Activated naive CD8-positive, alpha-beta T cell treated with anti-CD3 and anti-CD28 coated beads for 36 hours (primary cell): ENCODE measurements around the gene EDNRA. TPM values are rescaled to one million over a fixed set of nuclear protein-coding genes. Genes with fewer than 3 reads are reported as not detected.
A peak's percentile ranks its signal among the peaks of the same experiment; 100 is the strongest.
"Not testable (repeated sequence)": the region's sequence is repeated elsewhere in the genome, so short reads cannot be mapped to it uniquely, and the experiment has no call there.

Experiments used
- DNase-seq: peaks from one replicate; pipeline ENCODE4 v3.0.0; 2021
- H3K27ac Mint-ChIP-seq: one replicate; pipeline ENCODE4 v1.8.0; 2022; ENCODE audit warnings: mild to moderate bottlenecking, moderate library complexity, mixed read lengths
- H3K27me3 Mint-ChIP-seq: one replicate; pipeline ENCODE4 v1.8.0; 2022; ENCODE audit warnings: mild to moderate bottlenecking, mixed read lengths
- H3K36me3 Mint-ChIP-seq: one replicate; pipeline ENCODE4 v1.8.0; 2021; ENCODE audit warnings: mild to moderate bottlenecking, mixed read lengths
- H3K4me1 Mint-ChIP-seq: one replicate; pipeline ENCODE4 v1.8.0; 2021; ENCODE audit warnings: mixed read lengths
- H3K4me3 Mint-ChIP-seq: one replicate; pipeline ENCODE4 v1.8.0; 2022; ENCODE audit warnings: mild to moderate bottlenecking, moderate library complexity, mixed read lengths
- H3K9me3 Mint-ChIP-seq: one replicate; pipeline ENCODE4 v1.8.0; 2022; ENCODE audit warnings: mixed read lengths
- total RNA-seq, 2 experiments: library from RNA; stranded (reverse); gene quantifications; one replicate each; pipeline ENCODE4 v1.2.3, GENCODE V29; 2021

EDNRA gene
- total RNA-seq, result not detected

- no peaks in the 10 kb centered on the region for H3K36me3 Mint-ChIP-seq
- no peaks in the 10 kb centered on the region for H3K4me1 Mint-ChIP-seq
- H3K9me3 Mint-ChIP-seq, result no peaks in the 10 kb centered on the region
- no peak within 1 kb of the TSS for H3K4me3 Mint-ChIP-seq
- peak; percentile 8 for DNase-seq
- H3K27me3 Mint-ChIP-seq, result peaks cover 58% of the 10 kb centered on the region
- H3K27ac Mint-ChIP-seq, result no peak within 1 kb of the TSS
Observed at GRCh38 chr4:147480891-147481576, at the start of gene EDNRA. Gene EDNRA (plus strand): TSS chr4:147481097. CDS start chr4:147485682, 4,585 bp downstream.

DNA sequence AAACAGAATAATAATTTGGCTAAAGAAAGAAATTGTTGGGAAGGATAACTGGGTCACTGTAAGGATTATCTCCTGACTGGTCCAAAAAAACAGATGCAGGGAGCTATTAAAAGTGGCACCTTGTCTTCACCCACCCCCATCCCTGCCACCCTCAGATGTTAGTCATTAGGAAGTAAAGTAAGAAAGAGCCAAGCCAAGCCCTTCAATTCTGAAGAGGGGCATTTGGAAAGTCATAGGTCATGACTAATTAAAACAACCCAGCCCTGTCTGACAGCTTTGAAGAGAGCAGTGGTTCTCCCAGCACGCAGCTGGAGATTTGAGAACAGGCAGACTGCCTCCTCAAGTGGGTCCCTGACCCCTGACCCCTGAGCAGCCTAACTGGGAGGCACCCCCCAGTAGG lies 46.5 kb upstream of the EDNRA start:
- DNase-seq, H3K27me3 Mint-ChIP-seq, H3K9me3 Mint-ChIP-seq, H3K27ac Mint-ChIP-seq, H3K4me3 Mint-ChIP-seq, H3K4me1 Mint-ChIP-seq, H3K36me3 Mint-ChIP-seq: not testable (repeated sequence)

GRCh38 chr4:147440442-147440841 lies 40.5 kb upstream of the EDNRA start:
- no peak for DNase-seq
- H3K9me3 Mint-ChIP-seq, result peaks cover 5% of the 10 kb centered on the region
- H3K27ac Mint-ChIP-seq, result no peak overlapping the region
- no peaks in the 10 kb centered on the region for H3K27me3 Mint-ChIP-seq
- no peaks in the 10 kb centered on the region for H3K4me1 Mint-ChIP-seq
- H3K4me3 Mint-ChIP-seq, result no peak overlapping the region
- no peaks in the 10 kb centered on the region for H3K36me3 Mint-ChIP-seq

DNA sequence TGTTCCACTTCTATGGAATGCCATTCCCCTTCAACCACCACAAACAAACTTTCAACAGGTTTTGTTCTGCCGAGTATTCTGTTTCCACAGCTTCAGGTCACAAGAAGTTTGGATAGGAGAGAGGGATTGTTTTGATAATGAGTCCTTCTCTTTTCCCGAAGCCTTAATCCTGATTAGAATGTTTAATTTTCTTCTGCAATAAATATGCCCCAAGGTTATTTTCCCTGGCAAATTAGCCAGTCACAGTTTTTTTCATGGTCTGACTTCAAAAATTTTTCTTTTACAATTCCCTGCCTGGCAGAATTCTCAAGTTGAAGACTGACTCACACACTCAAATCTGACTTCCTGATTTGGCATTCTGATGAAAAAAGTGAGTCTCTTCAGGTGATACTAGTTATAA lies 33.1 kb upstream of the EDNRA start:
- Mint-ChIP-seq H3K9me3 (peaks cover 3% of the 10 kb centered on the region), H3K4me3 (no peak overlapping the region), H3K36me3 (no peaks in the 10 kb centered on the region), H3K4me1 (no peaks in the 10 kb centered on the region), H3K27ac (no peak overlapping the region), H3K27me3 (no peaks in the 10 kb centered on the region)
- DNase-seq, result no peak

GRCh38 chr4:147453561-147454141 lies 27.2 kb upstream of the EDNRA start:
- no peaks in the 10 kb centered on the region for H3K36me3 Mint-ChIP-seq
- H3K9me3 Mint-ChIP-seq, result no peaks in the 10 kb centered on the region
- no peaks in the 10 kb centered on the region for H3K4me1 Mint-ChIP-seq
- no peak overlapping the region for H3K4me3 Mint-ChIP-seq
- H3K27me3 Mint-ChIP-seq, result no peaks in the 10 kb centered on the region
- H3K27ac Mint-ChIP-seq, result no peak overlapping the region
- DNase-seq, result no peak

- no peak for DNase-seq
- no peaks in the 10 kb centered on the region for H3K27me3 Mint-ChIP-seq
- H3K4me3 Mint-ChIP-seq, result no peak overlapping the region
- no peaks in the 10 kb centered on the region for H3K36me3 Mint-ChIP-seq
- no peak overlapping the region for H3K27ac Mint-ChIP-seq
- H3K9me3 Mint-ChIP-seq, result no peaks in the 10 kb centered on the region
- H3K4me1 Mint-ChIP-seq, result no peaks in the 10 kb centered on the region
Observed at GRCh38 chr4:147456706-147457105, 24.2 kb upstream of the EDNRA start.

- peaks cover 5% of the 10 kb centered on the region for H3K9me3 Mint-ChIP-seq
- H3K27ac Mint-ChIP-seq, result no peak overlapping the region
- no peaks in the 10 kb centered on the region for H3K4me1 Mint-ChIP-seq
- DNase-seq, result no peak
- no peaks in the 10 kb centered on the region for H3K27me3 Mint-ChIP-seq
- H3K36me3 Mint-ChIP-seq, result no peaks in the 10 kb centered on the region
- no peak overlapping the region for H3K4me3 Mint-ChIP-seq
Observed at GRCh38 chr4:147461161-147461560, 19.7 kb upstream of the EDNRA start.

DNA sequence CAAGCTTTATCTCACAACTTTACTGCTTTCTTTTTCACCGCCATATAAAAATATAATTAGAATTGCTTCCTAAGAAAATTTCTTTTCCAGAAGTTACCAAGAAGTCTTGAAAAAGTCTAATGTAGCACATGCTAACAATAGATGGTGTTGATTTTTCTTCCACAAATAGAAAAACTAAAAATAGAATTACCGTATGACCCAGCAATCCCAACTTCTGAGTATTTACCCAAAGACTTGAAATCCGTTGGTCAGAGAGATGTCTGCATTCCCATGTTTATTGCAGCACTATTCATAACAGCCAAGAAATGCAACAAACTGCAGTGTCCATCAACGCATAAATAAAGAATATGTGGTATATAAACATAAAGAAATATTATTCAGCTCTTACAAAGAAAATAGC lies 17.8 kb upstream of the EDNRA start:
- Mint-ChIP-seq H3K9me3 (peaks cover 5% of the 10 kb centered on the region), H3K27me3 (no peaks in the 10 kb centered on the region), H3K27ac (no peak overlapping the region), H3K36me3 (no peaks in the 10 kb centered on the region), H3K4me3 (no peak overlapping the region), H3K4me1 (no peaks in the 10 kb centered on the region)
- DNase-seq, result no peak

- H3K27ac Mint-ChIP-seq, result no peak overlapping the region
- H3K27me3 Mint-ChIP-seq, result peaks cover 5% of the 10 kb centered on the region
- no peak overlapping the region for H3K4me3 Mint-ChIP-seq
- H3K9me3 Mint-ChIP-seq, result peaks cover 6% of the 10 kb centered on the region
- DNase-seq, result no peak
- H3K36me3 Mint-ChIP-seq, result no peaks in the 10 kb centered on the region
- no peaks in the 10 kb centered on the region for H3K4me1 Mint-ChIP-seq
Observed at GRCh38 chr4:147465461-147465860, 15.4 kb upstream of the EDNRA start.

DNA sequence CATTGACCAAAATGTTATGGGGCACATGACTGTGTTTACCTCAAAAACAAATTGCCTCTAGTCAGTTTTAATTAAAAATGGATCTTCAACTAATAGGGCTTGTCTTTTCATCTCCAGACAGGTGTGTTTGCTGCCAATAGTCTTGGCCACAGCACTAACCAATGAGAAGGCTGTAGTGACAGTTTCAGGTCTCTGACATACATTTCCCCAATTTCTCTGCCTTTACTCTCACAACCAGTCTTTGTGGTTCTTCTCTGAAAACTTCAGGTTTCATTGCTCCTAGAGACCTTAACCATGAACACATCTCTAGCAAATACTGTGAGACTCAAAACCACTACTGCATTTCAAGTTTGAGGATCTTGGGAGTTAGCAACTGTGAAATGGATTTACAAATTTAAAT lies 3.5 kb upstream of the EDNRA start:
- Mint-ChIP-seq H3K27ac (no peak overlapping the region), H3K27me3 (peaks cover 48% of the 10 kb centered on the region), H3K4me3 (no peak overlapping the region), H3K4me1 (no peaks in the 10 kb centered on the region), H3K36me3 (no peaks in the 10 kb centered on the region), H3K9me3 (no peaks in the 10 kb centered on the region)
- no peak for DNase-seq

DNA sequence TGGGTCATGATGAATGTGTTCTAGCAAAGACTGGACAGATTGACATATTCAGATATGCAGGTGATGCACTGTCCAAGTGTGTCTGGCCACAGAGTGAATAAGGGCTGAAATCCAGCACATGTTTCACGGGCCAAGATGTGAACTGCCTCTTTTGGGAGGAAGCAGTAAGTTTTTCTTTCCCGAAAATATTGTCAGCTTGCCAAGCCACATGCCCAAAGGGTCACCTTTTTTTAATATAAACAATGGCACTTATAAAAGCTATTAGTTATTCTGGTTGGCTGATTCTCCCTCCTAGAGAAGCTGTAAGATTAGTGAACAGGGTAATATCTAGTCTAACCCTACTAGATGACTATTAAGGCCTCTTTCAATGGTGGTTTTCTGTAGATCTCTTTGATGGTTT lies 1.5 kb upstream of the EDNRA start:
- DNase-seq, result no peak
- Mint-ChIP-seq H3K27me3 (peaks cover 58% of the 10 kb centered on the region), H3K4me3 (no peak overlapping the region), H3K4me1 (no peaks in the 10 kb centered on the region), H3K36me3 (no peaks in the 10 kb centered on the region), H3K27ac (no peak overlapping the region), H3K9me3 (no peaks in the 10 kb centered on the region)

DNA sequence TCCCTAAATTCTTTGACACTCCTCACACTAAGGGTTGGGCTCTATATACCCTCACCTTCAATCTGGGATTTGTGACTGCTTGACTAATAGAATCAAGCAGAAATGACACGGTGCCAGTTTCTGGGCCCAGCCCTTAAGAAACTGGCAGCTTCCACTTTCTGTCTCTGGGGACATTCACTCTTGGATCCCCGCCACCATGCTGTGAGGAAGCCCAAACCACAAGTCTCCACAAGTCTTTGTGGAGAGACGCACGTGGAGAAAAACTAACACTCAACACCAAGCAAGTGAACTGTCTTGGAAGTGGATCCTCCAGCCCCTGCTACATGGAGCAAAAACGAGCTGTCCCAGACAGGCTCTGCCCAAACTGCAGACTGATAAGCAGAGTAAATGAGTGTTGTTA lies 1.1 kb upstream of the EDNRA start:
- DNase-seq, result no peak
- no peak overlapping the region for H3K4me3 Mint-ChIP-seq
- peaks cover 58% of the 10 kb centered on the region for H3K27me3 Mint-ChIP-seq
- no peaks in the 10 kb centered on the region for H3K9me3 Mint-ChIP-seq
- no peak overlapping the region for H3K27ac Mint-ChIP-seq
- H3K4me1 Mint-ChIP-seq, result no peaks in the 10 kb centered on the region
- H3K36me3 Mint-ChIP-seq, result no peaks in the 10 kb centered on the region

- Mint-ChIP-seq H3K27me3 (peaks cover 58% of the 10 kb centered on the region), H3K4me3 (no peak overlapping the region), H3K4me1 (no peaks in the 10 kb centered on the region), H3K9me3 (no peaks in the 10 kb centered on the region), H3K27ac (no peak overlapping the region), H3K36me3 (no peaks in the 10 kb centered on the region)
- no peak for DNase-seq
Observed at GRCh38 chr4:147480502-147480890, 401 bp upstream of the EDNRA start.

DNA sequence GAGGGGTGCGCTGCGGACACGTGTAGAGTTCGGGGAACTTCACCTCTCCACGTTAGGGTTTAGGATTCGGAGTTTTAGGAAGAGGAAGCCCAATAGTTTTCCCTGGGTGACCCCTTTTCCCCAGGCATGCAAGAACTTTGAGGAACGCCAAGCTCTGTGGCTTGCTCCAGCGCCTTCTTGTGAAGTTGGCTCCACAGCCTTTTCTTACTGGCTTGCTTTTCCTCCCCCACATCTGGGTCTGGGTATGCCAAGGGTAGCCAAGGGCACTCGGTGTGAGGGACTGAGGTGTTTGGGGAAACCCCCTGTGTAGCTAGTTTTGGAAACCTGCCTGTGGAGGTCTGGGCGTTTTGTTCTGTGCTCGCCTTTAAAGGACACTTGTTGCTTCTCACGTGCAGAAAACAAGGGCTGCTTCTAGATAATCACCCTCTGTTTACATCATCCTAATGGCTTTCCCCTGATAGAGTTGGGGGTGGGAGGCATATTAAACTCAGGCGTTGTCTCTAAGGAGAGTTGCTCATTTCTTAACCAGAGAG lies 746 bp downstream of the EDNRA start:
- no peaks in the 10 kb centered on the region for H3K9me3 Mint-ChIP-seq

GRCh38 chr4:147482281-147482680 lies 1.4 kb downstream of the EDNRA start:
- Mint-ChIP-seq H3K4me3 (no peak overlapping the region), H3K9me3 (no peaks in the 10 kb centered on the region), H3K36me3 (no peaks in the 10 kb centered on the region), H3K27me3 (peaks cover 57% of the 10 kb centered on the region), H3K27ac (no peak overlapping the region), H3K4me1 (no peaks in the 10 kb centered on the region)
- no peak for DNase-seq

More for the DNA sequence above, 746 bp downstream of the EDNRA start:
- Mint-ChIP-seq H3K27ac (no peak overlapping the region), H3K4me1 (no peaks in the 10 kb centered on the region), H3K27me3 (peaks cover 58% of the 10 kb centered on the region), H3K4me3 (no peak overlapping the region), H3K36me3 (no peaks in the 10 kb centered on the region)
- DNase-seq, result no peak

GRCh38 chr4:147485167-147485566 lies 4.3 kb downstream of the EDNRA start:
- H3K36me3 Mint-ChIP-seq, result no peaks in the 10 kb centered on the region
- H3K4me3 Mint-ChIP-seq, result no peak overlapping the region
- peaks cover 30% of the 10 kb centered on the region for H3K27me3 Mint-ChIP-seq
- no peaks in the 10 kb centered on the region for H3K9me3 Mint-ChIP-seq
- H3K4me1 Mint-ChIP-seq, result no peaks in the 10 kb centered on the region
- no peak overlapping the region for H3K27ac Mint-ChIP-seq
- DNase-seq, result no peak
